GM18909 (cell line): ENCODE results near the gene ARHGAP44.

ENCODE experiments used
- ATAC-seq: cut with Tn5 transposase; IDR thresholded peaks from one replicate; pipeline ENCODE4 v1.9.1; 2021; ENCODE audit warnings: mild to moderate bottlenecking; ENCODE audit not compliant: unreplicated experiment, poor library complexity

The ARHGAP44 gene

DNA sequence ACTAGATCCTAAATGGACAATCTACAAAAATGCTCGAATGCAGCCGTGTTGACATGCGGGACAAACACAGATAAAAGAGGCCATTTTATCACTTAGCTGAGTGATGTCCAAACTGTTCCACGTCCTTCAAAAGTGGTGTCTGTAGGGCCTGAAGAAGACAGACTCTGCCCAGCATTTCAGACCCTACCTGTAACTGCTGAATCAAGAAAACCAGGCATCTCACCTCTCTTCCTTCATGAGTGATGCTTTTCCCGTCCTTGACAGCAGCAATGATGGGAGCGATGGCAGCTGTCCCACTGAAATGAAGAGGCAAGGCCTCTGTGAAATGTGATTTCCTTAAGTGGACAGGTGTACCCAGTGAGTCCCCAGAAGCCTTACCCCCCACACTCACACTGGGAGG, 216.2 kb downstream of the ARHGAP44 start:
- ATAC-seq: no peak

DNA sequence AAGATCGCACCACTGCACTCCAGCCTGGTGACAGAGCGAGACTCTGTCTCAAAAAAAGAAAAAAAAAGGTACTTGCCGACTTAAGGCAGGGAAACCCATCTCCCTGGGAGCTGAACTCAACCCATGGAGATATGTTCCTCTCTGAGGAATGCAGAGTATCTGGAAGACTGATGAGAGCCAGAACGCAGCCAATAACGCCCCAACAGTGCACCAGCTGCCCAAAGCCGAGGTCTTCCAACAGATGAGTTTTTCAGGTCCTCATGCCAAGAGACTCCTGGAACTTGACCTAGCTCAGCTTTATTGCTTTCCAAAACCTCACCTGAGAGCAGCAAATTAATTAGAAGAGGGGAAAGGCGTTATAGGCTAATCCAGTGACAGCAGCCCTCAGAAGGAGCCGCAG, 219.2 kb downstream of the ARHGAP44 start:
- no peak for ATAC-seq

DNA sequence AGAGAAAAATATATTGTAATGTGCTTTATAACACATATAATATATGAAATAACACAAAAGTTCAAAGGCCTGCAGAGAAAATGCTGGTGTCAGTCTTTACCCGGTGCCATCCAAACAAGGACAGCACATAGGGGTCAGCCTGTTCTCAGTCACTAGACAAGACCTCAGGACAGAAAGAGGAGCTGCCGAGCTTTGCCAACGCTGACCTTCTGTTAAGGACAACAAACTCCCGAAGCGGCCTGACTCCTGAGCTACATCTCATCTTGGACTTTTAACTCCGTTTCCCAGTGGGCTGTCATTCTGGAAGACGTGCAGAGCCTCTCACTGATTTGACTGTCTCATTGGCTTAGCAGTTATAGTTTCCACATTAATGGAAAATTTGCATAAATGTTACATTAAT, 221.7 kb downstream of the ARHGAP44 start:
- no peak for ATAC-seq

DNA sequence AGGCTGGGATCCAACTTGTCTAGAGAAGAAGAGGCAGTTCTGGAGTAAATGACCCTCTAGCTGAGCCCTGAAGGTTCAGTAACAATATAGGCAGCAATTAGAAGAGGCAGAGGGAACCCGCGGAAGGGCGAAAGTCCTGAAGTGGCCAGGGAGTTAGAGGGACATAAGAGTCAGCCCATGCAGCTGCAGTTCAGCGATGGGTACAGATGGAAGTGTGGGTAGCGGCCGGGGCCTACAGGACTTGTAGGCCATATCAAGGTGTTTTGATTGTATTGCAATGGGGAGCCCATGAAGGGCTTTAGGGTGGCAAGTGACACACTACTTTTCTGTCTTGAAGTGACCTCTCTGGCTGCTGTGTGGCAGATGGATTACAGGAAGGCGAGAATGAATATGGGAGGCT, 225.5 kb downstream of the ARHGAP44 start:
- no peak for ATAC-seq

DNA sequence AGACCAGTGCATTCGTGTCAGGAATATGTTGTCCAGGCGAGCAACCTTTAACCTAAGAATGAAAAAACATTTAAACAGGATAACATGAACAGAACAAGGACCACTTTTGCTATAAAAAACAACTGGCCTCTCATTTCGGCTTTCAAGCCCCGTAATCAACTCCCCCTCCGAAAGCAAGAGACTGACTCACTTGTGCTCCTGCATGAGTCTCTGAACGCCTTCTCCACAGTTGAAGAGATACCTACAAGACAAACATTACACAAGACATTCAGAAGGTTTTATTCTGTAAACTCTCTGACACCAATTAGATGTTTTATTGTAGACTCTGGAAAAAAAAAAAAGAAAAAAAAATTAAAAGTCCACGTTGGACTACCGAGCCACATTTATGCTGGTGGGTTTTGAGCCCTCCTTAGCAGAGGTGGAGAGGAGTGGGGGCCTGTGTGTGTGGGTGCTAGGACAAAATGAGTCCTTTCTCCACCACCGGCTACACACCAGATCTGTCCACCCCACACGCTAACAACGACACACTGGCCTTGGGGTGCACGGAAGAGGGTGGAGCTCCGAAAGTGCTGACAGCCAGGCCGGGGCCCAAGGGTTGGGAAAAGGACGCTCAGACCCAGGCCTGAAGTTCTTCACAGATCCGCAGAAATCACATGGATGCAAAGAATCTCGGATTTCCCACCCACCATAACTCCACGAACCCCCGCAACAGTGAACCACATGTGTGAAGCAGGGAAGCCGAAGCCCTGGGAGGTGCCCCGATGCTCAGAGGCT, 227.8 kb downstream of the ARHGAP44 start:
- ATAC-seq: peak; percentile 13

DNA sequence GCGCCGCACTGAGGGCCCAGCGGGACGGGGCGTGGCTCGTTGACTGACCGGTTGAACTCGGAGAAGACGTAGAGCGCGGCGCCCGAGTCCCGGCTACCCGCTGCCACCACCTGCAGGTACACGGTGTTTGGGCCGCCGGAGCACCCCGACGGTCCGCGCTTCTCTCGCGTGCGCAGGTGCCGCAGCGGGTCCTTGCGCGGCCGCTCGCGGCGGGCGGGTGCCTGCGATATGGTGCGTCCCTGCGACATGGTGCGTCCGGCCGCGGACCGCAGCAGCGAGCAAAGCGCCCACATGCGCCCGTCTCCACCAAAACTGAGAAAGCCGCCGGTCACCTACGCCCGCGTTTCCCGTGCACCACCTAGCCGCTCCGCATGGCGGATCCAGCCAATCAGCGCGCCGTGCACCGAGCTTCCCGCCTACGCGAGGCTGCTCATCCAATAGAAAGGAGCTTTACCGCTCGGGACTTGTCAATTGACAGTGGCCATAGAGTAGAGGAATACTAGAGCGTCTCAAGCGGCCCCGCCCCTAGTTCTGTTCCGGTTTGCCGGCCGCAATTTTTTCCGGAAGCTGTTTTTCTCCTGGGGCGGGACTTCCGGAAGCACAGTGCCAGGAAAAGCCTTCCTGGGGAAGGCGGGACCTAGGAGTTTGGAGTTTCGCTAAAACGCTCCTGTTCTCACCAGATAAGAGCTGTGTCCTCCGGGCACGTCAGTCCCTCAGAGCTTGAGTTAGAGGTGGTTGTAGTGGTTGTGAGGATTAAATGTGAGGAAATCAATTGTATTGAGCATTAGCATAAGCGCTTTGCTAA, 228.6 kb downstream of the ARHGAP44 start, which contains the start of gene ELAC2:
Gene ELAC2 (minus strand): TSS at position 373 of the 805 bp plus-strand sequence. CDS start 80 bp downstream, at position 293.
- peak; percentile 99 for ATAC-seq

DNA sequence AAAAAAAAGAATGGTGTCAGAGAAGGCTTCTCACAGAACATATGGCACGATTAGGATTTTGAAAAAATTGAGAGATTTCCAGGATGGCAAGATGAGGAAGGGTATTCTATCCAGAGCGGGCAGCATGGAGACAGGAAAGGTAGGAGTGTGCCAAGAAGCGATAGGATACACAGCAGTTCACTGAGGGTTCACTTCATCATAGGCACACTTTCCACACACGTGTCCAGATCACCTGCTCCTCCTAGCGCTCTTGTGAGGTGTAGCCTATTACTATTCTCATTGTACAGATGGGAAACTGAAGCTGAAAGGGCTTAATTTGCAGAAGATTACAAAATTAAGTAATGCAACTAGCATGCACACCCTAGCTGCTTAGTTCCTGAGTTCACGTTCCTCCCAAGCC, 234.7 kb downstream of the ARHGAP44 start:
- ATAC-seq: no peak

DNA sequence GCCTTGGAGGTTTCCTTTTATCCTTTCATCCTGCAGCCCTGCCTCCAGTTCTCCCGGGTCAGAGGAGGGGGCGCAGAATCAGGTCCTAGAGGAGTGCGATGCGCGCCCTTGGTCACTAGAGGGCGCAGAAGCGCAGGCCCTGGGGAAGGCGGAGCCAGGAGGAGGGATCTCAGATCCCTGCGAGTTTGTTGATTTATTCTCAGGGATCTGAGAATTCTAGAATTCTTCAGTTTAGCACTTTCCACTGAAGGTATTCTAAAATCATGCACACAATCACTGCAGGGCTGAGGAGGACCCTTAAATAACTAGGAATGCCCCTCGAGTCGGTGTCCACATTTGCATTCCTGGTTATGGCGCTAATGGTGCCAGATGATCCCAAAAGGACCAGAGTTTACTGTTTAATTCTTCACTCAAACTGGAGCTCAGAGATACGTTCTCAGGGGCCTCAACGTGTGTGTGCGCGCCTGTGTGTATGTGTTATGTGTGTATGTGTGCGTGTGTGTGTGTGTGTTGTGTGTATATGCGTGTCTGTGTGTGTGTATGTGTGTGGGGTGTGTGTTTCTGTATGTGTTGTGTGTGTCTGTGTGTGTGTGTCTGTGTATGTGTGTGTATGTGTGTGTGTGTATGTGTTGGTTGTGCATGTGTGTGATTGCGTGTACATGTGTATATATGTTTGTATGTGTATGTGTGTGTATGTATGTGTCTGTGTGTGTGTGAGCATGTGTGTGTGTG, 235.4 kb downstream of the ARHGAP44 start:
- ATAC-seq: peak; percentile 94

DNA sequence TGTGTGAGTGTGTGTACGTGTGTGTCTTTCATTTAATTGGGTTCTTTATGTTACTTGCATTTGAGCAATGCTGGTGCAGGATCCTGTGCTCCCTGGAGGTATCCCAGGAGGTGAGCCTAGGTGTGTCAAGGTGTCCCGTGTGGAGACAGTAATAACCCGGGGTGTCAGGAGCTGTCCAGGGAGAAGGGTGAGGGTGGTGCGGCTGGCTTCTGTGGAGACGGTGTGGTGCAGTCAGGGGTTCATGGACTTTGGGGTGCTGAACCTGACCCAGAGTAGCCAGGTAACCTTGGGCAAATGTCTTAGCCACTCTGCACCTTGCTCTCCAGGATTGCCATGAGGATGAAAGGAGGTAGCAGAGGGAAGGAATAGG, 235.9 kb downstream of the ARHGAP44 start:
- no peak for ATAC-seq

DNA sequence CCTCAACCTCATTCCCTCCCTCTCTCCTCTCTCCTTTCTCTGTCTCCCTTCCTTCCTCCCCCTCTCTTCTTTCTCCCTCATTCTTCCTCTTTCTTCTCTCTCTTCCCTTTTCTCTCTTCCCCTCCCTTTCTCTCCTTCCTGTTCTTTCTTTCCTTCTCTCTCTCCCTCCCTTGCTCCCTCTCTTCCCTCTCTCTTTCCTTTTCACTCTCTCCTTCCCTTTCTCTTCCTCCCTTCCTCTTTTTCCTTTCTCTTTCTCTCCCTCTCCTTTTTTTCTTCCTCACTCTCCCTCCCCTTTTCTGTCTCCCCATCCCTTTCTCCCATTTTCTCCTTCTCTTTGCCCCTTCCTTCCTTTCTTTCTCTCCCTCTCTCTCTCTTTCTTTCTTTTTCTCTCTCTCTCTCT, 236.4 kb downstream of the ARHGAP44 start:
- no peak for ATAC-seq

DNA sequence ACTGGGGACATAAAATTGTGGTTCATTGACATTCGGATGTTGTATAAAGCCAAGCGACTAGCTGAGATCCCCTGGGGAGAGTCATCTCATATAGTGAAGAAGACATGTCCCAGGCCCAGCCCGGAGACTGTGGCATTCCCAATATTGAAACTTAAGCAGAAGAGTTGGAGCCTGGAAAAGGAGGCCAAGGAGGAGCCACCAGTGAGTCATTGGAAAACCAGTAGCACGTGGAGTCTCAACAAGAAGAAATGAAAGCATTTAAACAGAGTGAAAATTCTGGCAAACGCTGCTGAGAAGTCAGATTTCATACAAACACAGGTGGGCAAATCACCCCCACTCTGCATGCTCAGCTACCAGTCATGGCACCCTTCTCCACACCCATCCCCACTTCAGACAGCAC, 237.9 kb downstream of the ARHGAP44 start:
- no peak for ATAC-seq

DNA sequence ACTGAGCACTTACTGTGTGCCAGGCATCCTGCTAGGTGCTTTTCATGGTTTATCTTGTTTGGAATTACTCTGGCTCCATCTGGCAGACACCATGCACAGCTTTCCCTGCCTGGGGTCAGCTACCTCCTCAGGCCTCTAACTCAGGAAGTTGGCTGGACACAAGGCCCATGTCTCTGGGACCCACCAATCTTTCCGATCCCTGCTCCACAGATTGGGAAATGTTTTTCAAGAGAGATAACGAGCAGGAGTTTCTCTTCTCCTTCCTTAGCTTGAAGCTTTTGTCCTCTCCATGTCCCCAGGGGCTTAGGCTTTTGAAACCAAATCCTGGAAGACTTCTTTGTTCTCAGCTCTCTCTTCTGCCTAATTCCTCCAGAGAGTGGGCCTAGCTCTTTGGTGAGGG, 240.0 kb downstream of the ARHGAP44 start:
- ATAC-seq: no peak

DNA sequence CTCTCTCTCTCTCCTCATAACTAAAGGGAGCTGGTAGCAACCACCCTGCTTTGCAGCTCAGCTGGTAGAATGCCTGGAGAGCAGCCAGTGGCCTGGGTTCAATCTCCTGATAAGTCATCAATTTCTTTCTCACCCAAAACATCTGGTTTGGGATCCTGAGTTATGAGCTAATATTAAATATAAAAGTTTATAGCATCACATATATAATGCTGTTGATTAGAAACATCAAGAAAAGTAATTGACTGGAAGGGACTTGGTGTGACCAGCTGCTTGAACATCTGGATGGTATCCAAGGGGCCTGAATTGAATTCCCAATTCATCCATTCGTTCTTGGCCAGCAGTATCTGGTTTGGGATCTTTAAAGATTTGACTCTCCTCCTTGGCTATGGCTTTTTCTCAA, 240.8 kb downstream of the ARHGAP44 start:
- ATAC-seq: no peak

DNA sequence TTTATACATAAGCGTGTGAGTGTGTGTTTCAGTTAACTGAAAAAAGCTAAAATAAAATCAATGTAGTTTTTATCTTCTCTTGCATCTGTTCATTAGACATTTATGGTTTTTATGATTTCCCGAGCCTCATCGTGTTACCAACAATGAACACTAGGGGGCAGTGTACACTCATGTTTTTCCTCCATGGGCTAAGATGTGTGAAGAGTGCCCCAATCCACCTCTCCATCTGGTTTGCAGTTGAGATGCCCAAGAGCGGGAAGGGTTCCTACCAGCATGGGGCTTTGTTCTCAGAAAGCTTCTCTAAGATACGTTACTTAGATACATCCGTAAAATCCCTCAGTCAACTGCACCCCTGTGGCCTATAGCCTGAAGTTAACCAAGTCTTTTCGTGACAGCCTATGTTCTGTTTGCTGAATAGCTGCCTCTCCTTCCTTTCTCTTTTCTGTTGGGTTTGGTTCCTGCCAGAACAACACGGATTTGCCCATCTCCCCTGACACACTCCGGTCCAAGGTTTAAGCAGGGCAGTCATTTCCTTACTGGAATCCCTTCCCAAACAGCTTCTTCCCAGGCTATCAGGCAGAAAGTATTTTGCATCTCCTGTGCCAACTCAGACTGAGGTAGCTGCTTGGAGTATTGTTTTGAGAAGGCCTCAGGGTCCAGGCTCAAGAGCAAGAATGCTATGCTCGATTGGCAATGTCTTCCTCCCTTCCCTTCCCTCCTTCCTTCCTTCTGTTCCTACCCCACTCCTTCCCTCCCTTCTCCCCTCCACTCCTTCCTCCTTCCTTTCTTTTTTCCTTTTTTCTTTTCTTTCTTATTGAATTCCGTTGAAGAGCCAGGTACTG, 241.4 kb downstream of the ARHGAP44 start:
- peak; percentile 53 for ATAC-seq

DNA sequence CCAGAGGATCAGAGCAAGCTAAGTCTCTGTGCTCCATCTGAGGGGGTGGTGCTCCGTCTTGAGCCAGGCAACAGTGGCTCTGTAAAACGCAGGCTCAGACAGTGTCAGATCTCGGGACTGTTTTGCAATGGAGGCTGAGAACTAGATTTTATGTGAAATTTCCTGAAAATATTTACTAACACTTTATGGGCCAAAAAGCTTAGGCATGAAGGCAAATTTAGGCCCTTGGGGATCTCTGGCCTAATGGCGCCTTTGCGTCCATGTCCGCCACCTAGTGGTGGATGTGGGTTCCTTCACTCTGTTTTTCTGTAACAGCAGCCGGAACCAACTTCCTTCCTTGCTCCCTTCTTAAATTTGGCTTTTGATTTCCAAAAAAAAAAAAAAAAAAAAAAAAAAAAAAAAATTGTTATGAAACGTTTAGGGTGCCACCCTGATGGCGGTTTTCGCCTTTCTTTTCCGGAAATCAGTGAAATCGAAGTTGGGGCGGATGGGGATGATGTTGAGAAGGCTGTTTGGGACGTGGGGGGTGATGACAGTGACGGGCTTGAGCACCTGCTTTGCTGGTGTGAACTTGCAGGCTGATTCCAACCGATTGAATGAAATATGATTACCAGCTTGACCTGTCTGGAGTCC, 242.5 kb downstream of the ARHGAP44 start:
- peak; percentile 79 for ATAC-seq

DNA sequence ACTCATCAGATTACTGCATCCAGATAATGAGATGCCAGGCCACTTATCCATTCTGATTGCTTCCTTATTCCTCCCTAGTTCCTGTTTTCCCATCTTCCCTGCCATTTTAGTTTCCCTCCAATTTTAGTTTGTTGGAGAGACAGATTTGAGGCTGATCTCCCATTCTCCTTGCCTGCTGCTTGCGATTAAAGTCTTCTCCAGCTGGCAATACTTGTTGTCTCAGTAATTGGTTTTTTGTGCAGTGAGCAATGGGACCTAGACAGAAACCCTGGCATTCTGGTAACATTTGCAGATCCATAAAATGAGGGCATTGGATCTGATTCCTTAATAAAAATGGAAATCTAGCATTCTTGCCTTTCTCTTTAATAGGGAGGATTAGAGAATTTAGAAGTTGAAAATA, 246.1 kb downstream of the ARHGAP44 start:
- ATAC-seq: no peak

DNA sequence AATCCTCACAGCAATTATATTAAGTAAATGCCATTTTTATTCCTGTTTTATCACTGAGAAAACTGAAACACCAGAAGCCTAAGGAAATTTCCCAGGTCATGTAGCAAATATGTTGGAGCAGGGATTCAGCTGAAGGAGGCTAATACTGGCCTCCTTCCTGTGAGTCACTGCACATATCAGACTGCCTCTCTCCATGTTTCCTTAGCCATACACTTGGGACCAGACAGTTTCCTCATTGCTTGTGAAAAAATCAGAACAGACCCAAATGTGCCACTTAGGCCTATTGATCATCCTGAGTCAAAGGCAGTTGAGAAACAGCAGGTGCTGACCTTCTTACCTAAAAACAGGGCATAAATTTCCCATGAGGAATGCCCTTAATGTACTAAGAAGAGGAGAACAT, 247.5 kb downstream of the ARHGAP44 start:
- no peak for ATAC-seq

DNA sequence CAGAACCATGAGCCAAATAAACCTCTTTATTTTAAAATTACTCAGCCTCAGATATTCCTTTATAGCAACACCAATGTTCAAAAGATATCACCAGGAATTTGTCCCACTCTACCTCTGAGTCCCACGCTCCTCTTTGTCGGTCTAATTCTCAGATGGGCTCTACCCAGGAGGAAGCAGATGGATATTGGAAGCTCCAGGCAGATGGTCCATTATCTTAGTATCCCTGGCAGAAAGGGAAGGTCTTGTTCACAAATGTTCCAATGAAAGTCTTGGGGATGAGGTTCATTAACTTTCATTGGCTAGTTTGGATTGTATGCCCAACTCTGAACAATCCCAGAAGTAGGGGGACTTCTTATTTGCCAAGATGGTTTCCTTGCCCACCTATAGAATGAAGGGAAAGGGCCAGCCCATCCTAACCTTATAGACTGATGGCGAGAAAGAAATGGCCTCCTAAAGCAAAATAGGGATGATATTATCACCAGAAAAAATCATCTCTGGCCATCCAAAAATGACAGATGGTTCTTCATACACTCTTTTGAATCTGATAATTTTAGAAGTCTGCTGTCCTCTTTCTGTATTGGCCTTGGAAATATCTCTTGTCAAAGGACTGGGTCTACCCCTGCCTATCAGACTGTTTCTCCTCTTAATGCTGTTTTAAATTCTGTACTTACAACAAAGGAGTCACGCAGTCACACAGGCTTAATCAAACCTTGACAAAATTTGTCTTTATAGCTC, 249.8 kb downstream of the ARHGAP44 start:
- ATAC-seq: no peak
